Thyroid gland (tissue), 4 donors: ENCODE data around the gene PRKCD. TPM values are rescaled to one million over a fixed set of nuclear protein-coding genes. Genes with fewer than 3 reads are reported as not detected.

Experiments used
- DNase-seq, 2 donors: peaks; one replicate each; pipeline ENCODE4 v3.0.0-alpha.2; 2019
- H3K27ac ChIP-seq, 3 donors: fragments of 200-600 bp; sonication (generic); 1 replicate in 2 of 3; 2 replicates in 1 of 3; pipeline ENCODE4 v1.5.1; 2016 to 2019; ENCODE audit warnings: mild to moderate bottlenecking in 1 of 3, moderate library complexity in 1 of 3
- H3K27me3 ChIP-seq: fragments of 200-600 bp; sonication (generic); one replicate; pipeline ENCODE4 v1.5.1; 2019
- H3K36me3 ChIP-seq, 2 donors: fragments of 200-600 bp; sonication (generic); one replicate each; pipeline ENCODE4 v1.5.1; 2016 to 2019
- H3K4me1 ChIP-seq, 2 donors: fragments of 200-600 bp; sonication (generic); one replicate each; pipeline ENCODE4 v1.5.1; 2017 to 2019
- H3K4me3 ChIP-seq, 3 donors: fragments of 200-600 bp; sonication (generic); replicated peaks in 1 of 3; 1 replicate in 2 of 3; 2 replicates in 1 of 3; pipeline ENCODE4 v1.5.1; 2016; ENCODE audit warnings: mild to moderate bottlenecking in 1 of 3
- H3K9me3 ChIP-seq: fragments of 200-600 bp; sonication (generic); one replicate; pipeline ENCODE4 v1.5.1; 2017
- CTCF ChIP-seq, 6 experiments: fragments of 200-600 bp in 3 of 6; fragments of 450-650 bp in 3 of 6; sonication (generic) in 3 of 6; IDR thresholded peaks; one replicate each; pipeline ENCODE4 v1.5.1; 2016 to 2019; ENCODE audit warnings: antibody characterized with exemption in 6 of 6, mild to moderate bottlenecking in 2 of 6, inconsistent platforms in 1 of 6, moderate library complexity in 1 of 6
- POLR2A ChIP-seq, 2 donors: fragments of 450-650 bp; IDR thresholded peaks; one replicate each; pipeline ENCODE4 v1.6.1; 2017; ENCODE audit warnings: antibody characterized with exemption in 2 of 2, mild to moderate bottlenecking in 2 of 2, moderate library complexity in 1 of 2
- WGBS, 2 donors: methylation state at CpG; one replicate each; pipeline ENCODE4 v1.1.5; 2017; 5-methylcytosine and 5-hydroxymethylcytosine counted together
- intact Hi-C: fragments of 100-400 bp; cut with DNase I; formaldehyde crosslinking; loops from one replicate; pipeline ENCODE4 v1.15.1; 2023
- total RNA-seq, 4 donors: library from RNA; depleted of rRNA; stranded (reverse); fragments of >200 nt; gene quantifications; one replicate each; pipeline ENCODE4 v1.2.3, GENCODE V29; 2016

PRKCD gene
- total RNA-seq, 4 donors from 2014 or later: 32.0 to 154 (median 71.4) TPM

GRCh38 chr3:53234841-53235232 is 73.8 kb downstream of the PRKCD start:
- no peak overlapping the region for H3K4me3 ChIP-seq
- intact Hi-C loops: no loop called here
- no peaks in the 10 kb centered on the region for H3K9me3 ChIP-seq
- 89 to 100% methylated on average over 2 to 9 of the region's 10 CpGs for WGBS, 2 donors
- no peak for DNase-seq
- H3K4me1 ChIP-seq: peaks cover 34 to 45% of the 10 kb centered on the region in 2 donors
- TF ChIP-seq POLR2A (IDR thresholded peaks at IDR 0.05) (no peak), CTCF (IDR thresholded peaks at IDR 0.05) (no peak)
- peaks cover 72 to 84% of the 10 kb centered on the region in 2 donors for H3K36me3 ChIP-seq
- H3K27ac ChIP-seq: peak overlapping the region in 1 of 3 donors; percentile 85
- no peaks in the 10 kb centered on the region for H3K27me3 ChIP-seq

- no peak for TF ChIP-seq CTCF (IDR thresholded peaks at IDR 0.05)
- no peak for TF ChIP-seq POLR2A (IDR thresholded peaks at IDR 0.05)
- Histone ChIP-seq H3K27ac (peak overlapping the region; percentile 82 to 89 (median 85)), H3K4me1 (peaks cover 36 to 48% of the 10 kb centered on the region in 2 donors), H3K36me3 (peaks cover 72 to 84% of the 10 kb centered on the region in 2 donors), H3K27me3 (no peaks in the 10 kb centered on the region), H3K4me3 (no peak overlapping the region), H3K9me3 (no peaks in the 10 kb centered on the region)
- WGBS, 2 donors: 77 to 80% methylated on average over 6 of the region's 6 CpGs
- DNase-seq: no peak
- intact Hi-C loops: no loop called here
Measured at GRCh38 chr3:53235545-53235944, 74.5 kb downstream of the PRKCD start.

DNA sequence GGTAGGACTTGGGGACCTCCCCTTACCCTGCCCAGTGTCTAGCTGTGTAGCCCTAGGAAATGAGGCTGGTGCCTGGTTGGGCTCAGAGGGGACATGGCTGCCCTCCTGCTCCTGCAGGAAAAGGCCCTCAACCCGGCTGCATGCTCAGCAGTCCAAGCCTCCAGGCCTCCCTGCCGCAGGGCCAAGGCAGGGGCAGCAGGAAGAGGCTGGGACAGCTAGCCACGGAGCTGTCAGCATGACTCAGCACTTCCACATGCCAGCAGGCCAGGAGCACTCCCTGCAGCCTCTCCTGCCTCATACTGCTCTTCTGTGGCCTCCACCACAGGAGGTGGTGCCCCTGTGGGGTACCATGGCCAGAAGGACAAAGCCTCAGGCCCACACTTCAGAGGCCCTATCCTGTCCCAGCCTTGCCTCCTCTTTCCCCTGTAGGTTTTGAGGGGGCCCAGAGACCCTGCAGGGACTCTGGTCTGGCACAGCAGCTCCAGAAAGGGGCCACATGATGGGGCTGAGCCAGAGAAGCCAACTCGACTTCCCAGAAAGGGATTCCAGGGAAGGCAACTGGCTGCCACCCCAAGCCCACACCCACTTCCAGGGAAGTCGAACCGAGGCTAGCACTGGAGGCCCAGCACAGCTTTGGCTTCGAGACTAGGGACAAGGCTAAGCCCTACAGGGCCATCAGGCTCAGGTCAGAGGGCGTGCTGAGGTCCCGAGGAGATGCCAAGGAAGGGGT is 75.3 kb downstream of the PRKCD start:
- 69 to 83% methylated on average over 5 to 8 of the region's 9 CpGs for WGBS, 2 donors
- peaks cover 36 to 53% of the 10 kb centered on the region in 2 donors for H3K4me1 ChIP-seq
- peaks cover 72 to 84% of the 10 kb centered on the region in 2 donors for H3K36me3 ChIP-seq
- no peaks in the 10 kb centered on the region for H3K27me3 ChIP-seq
- intact Hi-C loops: no loop called here
- TF ChIP-seq CTCF (IDR thresholded peaks at IDR 0.05) (no peak), POLR2A (IDR thresholded peaks at IDR 0.05) (no peak)
- H3K27ac ChIP-seq: peak overlapping the region; percentile 82 to 89 (median 85)
- peak; percentile 52 to 67 for DNase-seq
- no peak overlapping the region for H3K4me3 ChIP-seq
- H3K9me3 ChIP-seq: no peaks in the 10 kb centered on the region

GRCh38 chr3:53238051-53238850 is 77.2 kb downstream of the PRKCD start:
- Histone ChIP-seq H3K27ac (peak overlapping the region; percentile 37 to 85 (median 72)), H3K9me3 (no peaks in the 10 kb centered on the region), H3K4me3 (no peak overlapping the region), H3K4me1 (peaks cover 46 to 73% of the 10 kb centered on the region in 2 donors), H3K36me3 (peaks cover 61 to 71% of the 10 kb centered on the region in 2 donors), H3K27me3 (no peaks in the 10 kb centered on the region)
- DNase-seq: peak; percentile 82 to 83
- TF ChIP-seq POLR2A (IDR thresholded peaks at IDR 0.05) (peak in 1 of 2 donors; percentile 50), CTCF (IDR thresholded peaks at IDR 0.05) (no peak)
- WGBS, 2 donors: 61 to 100% methylated on average over 1 to 4 of the region's 6 CpGs
- intact Hi-C loops: no loop called here
